A549 (cell line): ENCODE results near the gene PARD3B.

ENCODE experiments used
- CHD2 ChIP-seq: fragments of 150-350 bp; IDR thresholded peaks from 2 replicates; pipeline ENCODE4 v1.6.1; 2014; ENCODE audit warnings: low read length; ENCODE audit not compliant: partially characterized antibody
- HDAC2 ChIP-seq: fragments of 200-600 bp; sonication (generic); IDR thresholded peaks from 2 replicates; pipeline ENCODE4 v1.6.1; 2016
- JUNB ChIP-seq: fragments of >200 bp; sonication (Bioruptor Twin); formaldehyde crosslinking; IDR thresholded peaks from 2 replicates; pipeline ENCODE4 v1.6.1; 2016
- MYC ChIP-seq: IDR thresholded peaks from 2 replicates; pipeline ENCODE4 v1.6.1; 2012; ENCODE audit warnings: mild to moderate bottlenecking, inconsistent platforms, low read length, improper control_type of control experiment, borderline replicate concordance
- NPAS2 ChIP-seq: fragments of 250-450 bp; sonication (Bioruptor Pico); IDR thresholded peaks from 2 replicates; pipeline ENCODE4 v1.8.0; 2022; ENCODE audit warnings: mild to moderate bottlenecking, moderate library complexity, borderline replicate concordance
- POLR2A ChIP-seq: IDR thresholded peaks from 2 replicates; pipeline ENCODE4 v1.6.1; 2012; ENCODE audit warnings: mild to moderate bottlenecking, low read length
- POLR2AphosphoS2 ChIP-seq: conservative IDR thresholded peaks from 2 replicates; pipeline ENCODE4 v1.6.1; 2012; ENCODE audit warnings: low read length, improper control_type of control experiment, inconsistent platforms
- RAD21 ChIP-seq, 2 experiments: fragments of >200 bp in 1 of 2; sonication (Bioruptor Twin) in 1 of 2; formaldehyde crosslinking in 1 of 2; IDR thresholded peaks in 1 of 2; conservative IDR thresholded peaks in 1 of 2; 2 replicates in 1 of 2; 3 replicates in 1 of 2; pipeline ENCODE4 v1.6.1; 2012 to 2018; ENCODE audit warnings: inconsistent platforms in 1 of 2
- RARB ChIP-seq: fragments of 250-450 bp; sonication (Bioruptor Pico); IDR thresholded peaks from 2 replicates; pipeline ENCODE4 v1.8.0; 2021; ENCODE audit warnings: mild to moderate bottlenecking, moderate library complexity
- SREBF2 ChIP-seq: fragments of 450-650 bp; IDR thresholded peaks from 2 replicates; pipeline ENCODE4 v1.6.1; 2014; ENCODE audit warnings: mild to moderate bottlenecking, moderate library complexity
- TF ChIP-seq, protein P1 (sequence below): fragments of >200 bp; sonication (Bioruptor Twin); formaldehyde crosslinking; IDR thresholded peaks from 3 replicates; pipeline ENCODE4 v1.5.1; 2016
- TF ChIP-seq, protein P2 (sequence below): fragments of 450-650 bp; IDR thresholded peaks from 2 replicates; pipeline ENCODE4 v1.6.1; 2014; ENCODE audit warnings: antibody characterized with exemption

DNA sequence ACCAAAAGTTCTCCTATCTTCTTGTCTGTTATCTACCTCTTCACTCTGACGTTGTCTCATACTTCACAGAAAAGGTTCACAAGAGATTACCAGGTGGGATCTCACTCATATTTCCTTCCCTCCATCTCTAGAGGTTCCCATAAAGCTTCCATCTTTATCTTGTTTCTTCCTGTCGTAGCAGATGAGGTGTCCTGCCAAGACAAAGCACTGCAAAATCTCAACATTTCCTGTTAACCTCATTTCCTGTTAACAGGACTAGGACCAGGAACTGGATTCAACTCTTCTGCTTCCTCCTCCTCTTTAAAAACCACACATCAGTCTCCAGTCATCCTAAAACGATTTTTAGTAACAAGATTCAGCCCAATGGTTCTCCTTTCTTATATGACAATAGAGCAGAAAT is 624.2 kb downstream of the PARD3B start:
- TF ChIP-seq, protein P1, sequence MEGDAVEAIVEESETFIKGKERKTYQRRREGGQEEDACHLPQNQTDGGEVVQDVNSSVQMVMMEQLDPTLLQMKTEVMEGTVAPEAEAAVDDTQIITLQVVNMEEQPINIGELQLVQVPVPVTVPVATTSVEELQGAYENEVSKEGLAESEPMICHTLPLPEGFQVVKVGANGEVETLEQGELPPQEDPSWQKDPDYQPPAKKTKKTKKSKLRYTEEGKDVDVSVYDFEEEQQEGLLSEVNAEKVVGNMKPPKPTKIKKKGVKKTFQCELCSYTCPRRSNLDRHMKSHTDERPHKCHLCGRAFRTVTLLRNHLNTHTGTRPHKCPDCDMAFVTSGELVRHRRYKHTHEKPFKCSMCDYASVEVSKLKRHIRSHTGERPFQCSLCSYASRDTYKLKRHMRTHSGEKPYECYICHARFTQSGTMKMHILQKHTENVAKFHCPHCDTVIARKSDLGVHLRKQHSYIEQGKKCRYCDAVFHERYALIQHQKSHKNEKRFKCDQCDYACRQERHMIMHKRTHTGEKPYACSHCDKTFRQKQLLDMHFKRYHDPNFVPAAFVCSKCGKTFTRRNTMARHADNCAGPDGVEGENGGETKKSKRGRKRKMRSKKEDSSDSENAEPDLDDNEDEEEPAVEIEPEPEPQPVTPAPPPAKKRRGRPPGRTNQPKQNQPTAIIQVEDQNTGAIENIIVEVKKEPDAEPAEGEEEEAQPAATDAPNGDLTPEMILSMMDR, result no peak
- no peak for TF ChIP-seq POLR2A
- no peak for TF ChIP-seq POLR2AphosphoS2
- no peak for TF ChIP-seq RARB
- TF ChIP-seq MYC, result no peak
- no peak for TF ChIP-seq CHD2
- TF ChIP-seq RAD21 (conservative IDR thresholded peaks at IDR 0.05 in 1 of 2, IDR thresholded peaks at IDR 0.05 in 1 of 2), result no peak
- no peak for TF ChIP-seq SREBF2
- TF ChIP-seq, protein P2, sequence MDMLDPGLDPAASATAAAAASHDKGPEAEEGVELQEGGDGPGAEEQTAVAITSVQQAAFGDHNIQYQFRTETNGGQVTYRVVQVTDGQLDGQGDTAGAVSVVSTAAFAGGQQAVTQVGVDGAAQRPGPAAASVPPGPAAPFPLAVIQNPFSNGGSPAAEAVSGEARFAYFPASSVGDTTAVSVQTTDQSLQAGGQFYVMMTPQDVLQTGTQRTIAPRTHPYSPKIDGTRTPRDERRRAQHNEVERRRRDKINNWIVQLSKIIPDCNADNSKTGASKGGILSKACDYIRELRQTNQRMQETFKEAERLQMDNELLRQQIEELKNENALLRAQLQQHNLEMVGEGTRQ, result no peak
- TF ChIP-seq NPAS2 (CRISPR knock-in tag), result no peak
- no peak for TF ChIP-seq HDAC2
- TF ChIP-seq JUNB, result no peak
